ENCODE results near the gene CCNY.

CCNY gene

DNA sequence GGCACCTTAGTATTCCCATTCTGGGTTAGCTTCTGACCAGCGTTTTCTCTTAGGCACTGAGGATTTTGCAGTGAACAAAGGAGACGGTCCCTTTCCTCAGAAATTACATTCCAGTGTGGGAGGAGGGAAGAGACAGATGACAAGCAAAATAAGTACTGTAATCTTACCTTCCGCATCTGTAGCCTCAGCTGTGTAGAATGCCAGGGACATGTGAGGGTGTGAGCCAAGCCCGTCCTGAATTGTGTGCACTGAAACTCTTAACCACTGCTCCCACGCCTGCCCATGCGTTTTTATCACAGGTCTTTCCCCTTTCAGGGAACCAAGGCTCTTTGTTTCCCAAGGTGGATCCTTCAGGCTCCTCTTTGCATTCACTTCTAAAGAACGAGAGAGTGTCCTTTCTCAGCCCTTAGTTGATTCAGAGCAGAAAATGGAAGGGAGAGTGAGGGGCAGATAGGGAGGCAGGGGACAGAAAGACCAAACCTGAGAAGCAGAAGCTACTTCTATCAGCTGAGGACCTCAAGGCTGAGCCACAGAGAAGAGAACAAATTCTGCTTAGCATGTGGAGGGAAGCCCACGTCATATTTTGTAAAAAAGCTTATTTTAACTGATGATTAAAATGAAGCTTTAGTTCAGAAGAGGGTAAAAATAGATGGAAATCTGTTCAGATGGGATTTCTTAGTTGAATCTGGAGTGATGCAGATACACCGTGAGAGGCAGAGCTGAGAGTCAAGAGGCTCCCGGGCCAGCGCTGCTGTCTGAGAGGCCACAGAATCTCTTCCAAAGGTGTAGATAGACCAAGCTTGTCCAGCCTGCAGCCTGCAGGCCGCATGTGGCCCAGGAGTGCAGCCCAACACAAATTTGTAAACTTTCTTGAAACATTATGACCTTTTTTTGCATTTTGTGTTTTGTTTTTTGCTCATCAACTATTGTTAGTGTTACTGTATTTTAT, 122.5 kb downstream of the CCNY start:
- no peak for DNase-seq

GRCh38 chr10:35459449-35459847, 123.1 kb downstream of the CCNY start:
- no peak for DNase-seq

GRCh38 chr10:35460852-35461460, 124.6 kb downstream of the CCNY start:
- DNase-seq, result no peak

DNA sequence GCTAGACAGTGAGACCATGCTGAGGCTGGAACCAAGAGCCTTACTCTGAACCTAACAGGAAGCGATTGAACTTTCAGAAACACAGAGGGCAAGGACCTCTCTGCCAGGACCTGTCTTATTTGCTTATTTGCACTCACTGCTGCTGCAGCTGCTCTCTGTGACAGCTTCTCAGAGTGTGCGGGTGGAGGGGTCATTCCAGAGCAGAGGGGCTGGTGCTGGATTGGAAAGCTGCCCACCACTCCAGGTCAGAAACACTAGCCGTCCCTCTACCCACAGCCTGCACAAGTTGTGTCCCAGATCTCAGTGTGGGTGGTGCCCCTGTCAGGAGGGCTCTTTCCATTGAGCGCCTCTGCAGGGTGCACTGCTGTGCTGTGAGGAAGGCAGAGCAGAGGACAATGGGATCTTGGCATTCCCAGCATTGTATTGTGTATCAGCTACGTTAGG, 126.2 kb downstream of the CCNY start:
- no peak for DNase-seq

- DNase-seq, result no peak
These were observed 127.0 kb downstream of the CCNY start for GRCh38 chr10:35463105-35463867.

DNA sequence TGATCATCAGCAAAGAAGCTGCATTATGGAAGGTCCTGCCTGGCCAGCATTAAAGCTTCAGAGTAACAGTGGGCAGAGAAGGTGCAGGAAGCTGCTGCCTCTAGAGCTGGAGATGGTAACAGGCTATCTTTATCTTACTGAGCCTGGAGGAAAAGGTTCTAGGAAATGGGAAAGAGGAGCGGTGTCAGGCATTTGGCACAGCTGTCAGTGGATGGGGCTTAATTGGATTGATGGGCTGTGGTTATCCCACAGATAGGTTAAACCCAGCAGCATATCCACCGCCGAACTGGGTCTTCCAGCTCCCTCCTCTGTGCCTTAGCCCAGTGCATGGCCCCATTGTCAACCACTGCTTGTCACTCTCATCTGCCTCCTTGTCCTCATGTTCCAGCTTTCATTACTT, 127.6 kb downstream of the CCNY start:
- DNase-seq, result no peak

DNA sequence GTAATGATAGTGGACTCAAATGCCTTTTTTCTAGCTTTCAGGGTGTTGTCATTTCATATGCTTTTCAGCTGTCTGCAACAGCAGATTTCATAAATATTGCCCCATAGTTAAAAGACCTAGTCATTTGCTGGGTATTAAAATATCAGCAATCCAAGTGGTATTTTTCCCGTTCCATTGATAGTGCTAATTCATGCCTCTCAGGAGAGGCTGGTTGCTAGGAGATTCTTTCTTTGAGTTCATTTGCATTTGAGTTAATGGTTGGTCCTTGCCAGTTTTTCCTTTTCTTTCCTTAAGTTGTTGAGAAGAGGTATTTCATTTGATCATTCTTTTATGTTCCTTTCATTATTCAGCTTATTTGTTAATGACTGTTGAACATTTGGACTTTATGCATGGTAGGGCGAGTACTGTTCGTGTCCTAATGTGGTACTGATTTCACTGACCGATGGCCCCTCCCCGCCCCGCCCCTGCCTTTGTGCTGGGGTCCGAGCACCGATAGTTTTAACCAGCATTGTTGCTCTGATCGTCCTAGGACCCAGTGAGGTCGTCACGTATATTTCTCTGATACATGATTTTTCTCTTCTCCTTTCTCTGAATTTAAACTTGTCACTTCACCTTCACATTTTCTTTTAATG, 128.6 kb downstream of the CCNY start:
- no peak for DNase-seq

DNA sequence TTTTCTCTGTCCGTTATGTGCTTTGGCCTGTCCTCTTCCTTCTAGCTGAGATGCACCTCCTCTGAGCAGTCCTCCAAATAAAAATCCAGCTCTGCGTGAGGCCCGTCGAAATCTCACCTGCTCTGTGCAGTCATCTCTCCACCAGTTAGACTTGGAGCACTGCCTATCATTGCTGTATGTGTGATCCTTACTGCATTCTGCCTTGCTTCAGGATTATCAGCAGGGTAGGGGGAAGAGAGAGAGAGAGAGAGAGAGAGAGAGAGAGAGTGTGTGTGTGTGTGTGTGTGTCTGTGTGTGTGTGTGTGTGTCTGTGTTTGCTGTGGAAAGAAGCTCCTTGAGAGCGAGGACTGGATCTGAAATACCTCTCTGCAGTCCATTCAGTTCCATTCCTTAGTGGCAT, 129.4 kb downstream of the CCNY start:
- no peak for DNase-seq

DNA sequence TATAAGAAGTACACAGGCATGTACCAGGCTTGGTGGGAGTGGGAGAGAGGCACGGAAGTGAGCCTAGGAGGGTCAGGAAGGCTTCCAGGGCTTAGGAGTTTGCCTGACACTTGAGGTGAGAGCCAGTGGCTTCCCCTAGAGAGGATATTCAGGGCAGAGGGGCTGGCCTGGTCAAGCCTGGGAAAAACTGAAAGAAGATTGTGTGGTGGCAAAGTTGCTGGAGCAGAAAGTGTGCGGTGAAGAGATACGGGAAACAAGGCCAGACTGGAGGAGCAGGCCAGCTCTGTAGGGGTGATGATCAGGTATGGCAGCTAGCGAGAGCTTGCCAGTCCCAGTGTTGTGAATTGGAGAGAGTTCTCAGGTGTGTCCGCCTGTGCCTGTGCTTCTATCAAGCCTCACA, 129.9 kb downstream of the CCNY start:
- no peak for DNase-seq

- DNase-seq, result no peak
These were observed 130.4 kb downstream of the CCNY start for GRCh38 chr10:35466661-35467060.

DNA sequence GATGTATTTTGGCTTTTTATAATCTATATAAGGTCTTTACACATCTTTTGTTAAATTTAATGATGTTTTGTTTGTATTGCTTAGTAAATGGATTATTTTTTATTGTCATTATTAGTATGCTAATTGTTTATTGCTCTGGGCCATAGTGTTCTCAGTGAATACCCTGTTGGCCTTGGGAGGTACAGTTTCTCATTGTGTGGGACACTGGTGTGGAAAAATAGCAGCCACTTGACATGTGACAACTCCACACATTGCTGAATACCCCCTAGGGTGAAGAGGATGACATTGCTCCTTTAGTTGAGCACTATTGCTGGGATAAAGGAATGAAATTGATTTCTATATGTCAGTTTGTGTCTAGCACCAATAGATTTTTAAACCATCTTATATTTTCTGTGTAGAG, 130.9 kb downstream of the CCNY start:
- no peak for DNase-seq

DNA sequence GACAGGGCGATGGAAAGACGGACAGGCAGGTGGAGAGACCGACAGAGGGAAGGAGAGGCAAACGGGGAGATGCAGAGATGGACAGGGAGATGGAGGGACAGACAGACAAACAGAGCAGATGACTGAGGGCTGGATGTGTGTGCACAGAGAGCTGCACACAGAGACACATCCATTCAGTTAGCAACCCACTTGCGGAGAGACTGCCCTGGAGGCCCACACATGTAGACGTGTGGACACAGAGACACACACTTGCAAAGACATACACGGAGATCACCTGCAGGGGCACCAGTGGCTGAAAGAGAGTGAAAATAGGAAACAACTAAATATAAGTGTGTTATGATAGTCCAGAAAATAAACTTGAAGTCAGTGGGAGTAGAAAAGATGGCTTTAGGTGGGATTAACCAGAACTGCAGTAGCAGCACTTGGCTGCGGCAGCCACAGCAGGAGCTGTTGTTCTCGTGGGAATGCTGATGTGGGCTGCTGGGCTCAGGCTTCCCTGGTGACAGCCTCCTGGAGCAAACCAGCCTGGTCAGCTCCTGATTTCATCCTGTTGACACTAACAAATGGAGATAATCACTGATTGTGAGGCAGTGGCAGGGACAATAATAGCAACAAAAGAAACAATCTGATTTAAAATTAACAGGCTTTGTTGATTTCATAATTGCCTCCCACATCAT, 134.1 kb downstream of the CCNY start:
- DNase-seq, result no peak

- no peak for DNase-seq
These were observed 134.6 kb downstream of the CCNY start for GRCh38 chr10:35470925-35471315.

GRCh38 chr10:35471435-35471834, 135.1 kb downstream of the CCNY start:
- no peak for DNase-seq

- no peak for DNase-seq
These were observed 143.8 kb downstream of the CCNY start for GRCh38 chr10:35480142-35480541.

DNA sequence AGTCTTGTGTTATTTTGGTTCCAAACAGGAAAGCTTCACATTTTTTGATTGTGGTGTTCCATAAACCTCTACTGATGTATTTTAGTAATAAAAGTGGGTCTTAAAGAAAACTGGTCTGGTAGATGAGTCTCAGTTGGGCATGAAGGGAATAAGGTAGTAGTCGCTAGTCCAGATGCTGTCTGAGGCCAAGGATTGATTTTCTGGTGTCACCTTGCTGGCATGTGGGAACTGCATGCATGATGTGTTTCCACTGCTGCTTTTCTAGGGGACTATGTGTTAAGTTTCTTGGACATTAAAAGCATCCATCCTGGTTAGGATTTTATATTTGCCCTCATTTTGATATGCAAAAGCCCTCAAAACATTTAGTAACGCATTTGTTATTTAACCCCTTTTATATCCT, 145.1 kb downstream of the CCNY start:
- no peak for DNase-seq

DNA sequence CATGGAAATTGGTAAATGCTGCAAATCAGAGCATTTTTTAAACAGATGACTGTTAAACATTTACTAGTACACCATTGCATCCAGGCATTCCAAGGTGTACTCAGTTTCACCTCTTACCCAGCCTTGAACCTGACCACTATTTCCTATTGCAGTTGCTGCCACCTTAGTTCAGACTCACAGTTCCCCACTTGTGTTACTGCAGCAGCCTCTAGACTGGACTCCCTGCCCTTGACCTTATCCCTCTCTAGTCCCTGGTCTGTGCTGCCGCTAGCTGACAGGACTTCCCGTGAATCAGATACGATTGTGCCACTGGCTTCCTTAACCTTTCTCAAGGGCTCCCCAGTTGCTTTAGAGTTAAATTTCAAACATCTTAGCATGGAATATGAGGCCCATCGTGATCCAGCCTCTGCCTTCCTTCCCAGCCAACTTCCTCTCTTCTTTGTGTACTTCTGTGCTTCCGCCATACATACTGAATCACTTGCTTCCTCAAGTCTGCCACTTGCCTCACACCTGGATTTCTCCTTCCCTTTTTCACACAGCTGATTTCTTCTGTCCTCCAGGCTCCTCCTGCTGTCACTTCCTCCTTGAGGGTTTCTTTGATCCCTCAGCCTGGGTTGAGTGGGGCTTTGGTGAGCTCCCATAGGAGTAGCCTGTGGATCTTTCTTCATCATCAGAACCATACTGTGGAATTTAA, 150.1 kb downstream of the CCNY start:
- DNase-seq, result no peak

DNA sequence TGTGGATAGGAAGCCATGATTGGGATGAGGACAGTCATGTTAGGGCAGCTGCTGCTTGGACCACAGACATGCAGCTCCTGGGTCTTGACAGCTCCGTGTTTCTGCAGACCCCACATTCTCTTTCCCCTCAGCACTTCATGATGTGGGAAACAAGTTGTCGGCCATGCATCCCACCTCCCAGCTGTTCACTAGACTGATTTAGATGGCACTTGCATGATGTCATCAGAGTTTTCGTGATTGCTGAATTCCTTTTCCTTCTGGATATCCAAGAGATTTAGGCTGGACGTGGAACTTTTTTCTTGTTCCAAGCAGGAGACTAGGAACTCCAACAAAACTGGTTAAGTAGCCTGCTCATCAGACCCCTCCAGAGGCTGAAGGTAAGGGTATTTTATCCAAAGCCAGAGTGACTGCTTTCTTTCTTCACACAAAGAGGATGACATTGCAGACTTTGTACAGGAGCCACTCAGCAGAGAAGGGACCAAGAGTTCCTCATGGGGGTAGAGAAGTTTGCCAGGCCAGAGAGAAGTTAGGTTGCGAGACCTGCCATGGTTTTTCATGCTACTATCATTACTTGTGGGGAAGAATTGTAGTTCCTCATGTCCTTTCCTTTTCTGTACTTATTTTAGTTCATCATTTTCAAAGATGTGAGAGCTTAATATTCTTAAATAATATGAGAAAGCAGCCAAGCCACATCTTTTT, 151.2 kb downstream of the CCNY start:
- DNase-seq, result no peak

DNA sequence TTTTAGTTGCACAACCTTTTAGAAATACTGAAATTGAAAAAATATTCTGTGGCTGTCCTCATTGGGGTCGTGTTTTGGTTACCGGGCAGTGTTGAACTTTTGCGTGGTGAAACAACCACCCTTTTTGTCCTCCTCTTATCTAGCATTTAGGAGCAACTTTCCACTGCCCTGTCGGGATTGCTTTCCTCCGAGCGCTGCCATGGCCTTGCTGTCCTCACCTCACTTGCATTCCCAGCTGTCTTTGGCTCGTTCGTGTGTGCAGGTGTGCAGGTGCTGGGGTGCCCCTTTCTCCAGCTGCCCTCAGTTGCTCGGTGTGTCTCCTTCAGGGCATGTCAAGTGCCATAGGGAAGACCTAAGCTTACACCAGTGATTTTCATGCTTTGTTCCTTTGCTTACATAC, 151.9 kb downstream of the CCNY start:
- DNase-seq, result no peak

DNA sequence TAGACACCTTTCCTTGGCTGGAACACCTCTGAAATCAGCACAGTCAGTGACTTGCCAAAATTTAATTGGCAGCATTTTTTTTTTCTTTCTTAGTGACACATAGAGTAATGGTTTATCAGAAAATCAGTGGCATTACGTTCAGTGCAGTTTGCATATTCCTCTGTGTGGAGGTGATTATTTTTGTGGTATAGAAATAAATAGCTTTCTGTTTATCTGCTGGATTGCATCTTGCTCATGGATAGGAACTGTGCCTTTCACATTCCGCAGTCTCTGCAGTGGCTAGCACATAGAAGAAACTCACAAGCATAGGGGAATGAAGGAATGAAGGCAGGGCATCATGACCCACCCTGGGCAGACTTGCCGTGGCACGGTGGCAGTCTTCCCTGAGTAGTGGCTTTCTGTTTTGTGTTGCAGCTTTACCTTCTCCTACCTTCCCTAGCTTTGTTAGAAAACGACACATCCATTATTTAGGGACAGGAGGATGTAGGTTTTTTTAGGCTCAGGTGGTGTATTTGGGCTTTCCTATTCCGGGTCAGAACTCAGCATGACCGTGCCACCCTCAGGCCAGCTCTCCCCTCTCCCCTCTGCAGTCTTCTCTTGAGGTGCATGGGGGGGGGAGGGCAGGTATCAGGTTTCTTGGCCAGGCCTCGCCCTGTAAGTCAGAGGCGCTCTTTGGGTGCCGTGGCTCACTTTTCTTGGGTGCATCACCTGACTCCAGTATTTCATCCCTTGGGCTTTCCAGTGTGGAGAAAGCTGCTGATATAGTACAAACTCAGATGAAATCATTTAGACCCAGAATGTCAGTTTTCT, 156.3 kb downstream of the CCNY start:
- DNase-seq, result no peak

Data from activated CD4-positive, alpha-beta T cell treated with anti-CD3 and anti-CD28 coated beads, Interleukin-10, Interleukin-2, amounts not matched to agents 100 ng/mL and 50 ng/mL, durations not matched to agents 16 hours and 8 hours (primary cell).